ENCODE data around the gene SCN3A. TPM values are rescaled to one million over a fixed set of nuclear protein-coding genes. Genes with fewer than 3 reads are reported as not detected.
A peak's percentile ranks its signal among the peaks of the same experiment; 100 is the strongest.

The SCN3A gene
- polyA plus RNA-seq, 1 donor from 2014 or later = 0.85 TPM

DNA sequence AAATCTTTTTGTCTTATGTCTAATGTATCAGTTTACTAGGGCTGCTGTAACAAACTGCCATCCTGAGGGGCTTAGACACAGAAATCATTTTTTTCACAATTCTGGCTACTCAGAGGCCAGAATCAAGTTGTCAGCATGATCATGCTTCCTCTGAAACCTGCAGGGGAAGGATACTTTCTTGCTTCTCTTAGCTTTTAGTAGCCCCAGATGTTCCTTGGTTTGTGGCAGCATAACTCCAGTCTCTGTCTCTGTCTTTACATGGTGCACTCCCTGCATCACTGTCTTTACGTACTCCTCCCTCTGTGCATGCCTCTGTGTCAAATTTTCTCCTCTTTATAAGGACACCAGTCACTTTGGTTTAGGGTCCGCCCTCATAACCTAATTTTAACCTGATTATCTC lies 2.0 kb upstream of the SCN3A start:
- no peak overlapping the region for H3K4me3 Mint-ChIP-seq
- no peak overlapping the region for H3K27ac Mint-ChIP-seq
- peaks cover 0 to 4% (median 1%) of the 10 kb centered on the region in 3 donors for H3K9me3 Mint-ChIP-seq
- H3K27me3 Mint-ChIP-seq = peaks cover 2% of the 10 kb centered on the region
- H3K4me1 Mint-ChIP-seq = peaks cover 8 to 16% (median 11%) of the 10 kb centered on the region in 3 donors
- no peaks in the 10 kb centered on the region for H3K36me3 Mint-ChIP-seq

DNA sequence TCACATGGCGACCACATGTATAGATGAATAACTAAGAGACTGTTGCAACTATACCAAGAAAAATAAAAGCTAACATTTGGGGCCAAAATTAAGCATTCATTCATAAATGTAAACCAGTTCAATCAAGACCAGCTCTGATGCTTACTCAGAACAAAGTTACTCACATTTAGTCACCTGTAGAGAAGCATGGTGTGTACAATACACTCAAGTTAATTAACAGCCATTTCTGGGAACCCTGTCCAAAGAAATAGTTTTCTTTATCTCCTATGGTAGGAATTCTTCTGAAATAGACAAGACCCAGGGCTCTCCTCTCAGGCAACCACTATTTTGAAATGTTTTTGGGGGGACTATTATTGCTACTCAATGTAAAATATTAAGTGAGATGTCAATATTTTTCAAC lies 1.6 kb downstream of the SCN3A start:
- Mint-ChIP-seq H3K4me1 (peaks cover 11 to 19% (median 13%) of the 10 kb centered on the region in 3 donors), H3K27ac (no peak overlapping the region), H3K4me3 (no peak overlapping the region), H3K9me3 (peaks cover 0 to 4% (median 1%) of the 10 kb centered on the region in 3 donors), H3K27me3 (peaks cover 4% of the 10 kb centered on the region), H3K36me3 (no peaks in the 10 kb centered on the region)

DNA sequence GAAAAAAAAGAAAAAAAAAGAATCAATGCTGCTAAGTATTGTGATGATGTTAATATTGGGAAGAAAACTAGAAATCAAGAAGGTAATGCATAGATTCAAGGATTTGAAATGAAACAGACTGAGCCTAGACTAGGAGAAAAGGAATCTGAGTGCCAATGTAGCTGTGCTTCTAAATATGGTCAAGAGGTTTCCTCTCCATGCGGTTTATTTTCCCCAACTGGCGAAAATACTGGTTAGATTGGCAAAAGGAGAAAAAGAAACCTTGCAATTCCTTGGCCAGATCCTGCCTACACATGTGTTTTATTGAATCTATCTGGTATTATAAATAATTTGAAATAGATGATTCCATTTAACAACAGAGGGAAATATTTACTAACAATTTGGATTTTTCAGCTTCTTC lies 5.7 kb downstream of the SCN3A start:
- no peak overlapping the region for H3K27ac Mint-ChIP-seq
- H3K4me3 Mint-ChIP-seq = no peak overlapping the region
- no peaks in the 10 kb centered on the region for H3K36me3 Mint-ChIP-seq
- H3K27me3 Mint-ChIP-seq = peaks cover 6% of the 10 kb centered on the region
- no peaks in the 10 kb centered on the region for H3K9me3 Mint-ChIP-seq
- peaks cover 21 to 29% (median 25%) of the 10 kb centered on the region in 3 donors for H3K4me1 Mint-ChIP-seq

DNA sequence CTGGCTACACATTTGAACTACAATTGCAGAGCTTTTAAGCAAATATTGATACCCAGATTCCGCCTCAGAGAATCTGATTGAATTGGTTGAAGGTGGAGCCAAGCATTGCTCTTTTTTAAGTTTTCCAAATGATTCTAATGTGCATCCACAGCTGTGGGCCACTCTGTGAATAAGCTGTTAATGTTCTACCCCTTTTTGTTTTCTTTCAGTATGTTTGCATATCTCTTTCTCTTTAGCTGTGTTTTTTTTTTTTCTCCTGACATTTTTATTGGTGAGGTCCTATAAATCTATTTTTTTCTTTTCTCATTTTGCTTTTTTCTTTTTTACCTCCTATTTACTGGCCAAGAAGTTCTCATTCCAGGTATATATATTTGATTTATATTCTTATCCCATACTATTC lies 6.5 kb downstream of the SCN3A start:
- Mint-ChIP-seq H3K9me3 (peaks cover 0 to 1% (median 0%) of the 10 kb centered on the region in 3 donors), H3K27me3 (peaks cover 6% of the 10 kb centered on the region), H3K4me1 (peaks cover 25 to 33% (median 31%) of the 10 kb centered on the region in 3 donors), H3K36me3 (no peaks in the 10 kb centered on the region), H3K27ac (peak overlapping the region in 1 of 3 donors; percentile 63), H3K4me3 (peak overlapping the region in 1 of 4 donors; percentile 5)

DNA sequence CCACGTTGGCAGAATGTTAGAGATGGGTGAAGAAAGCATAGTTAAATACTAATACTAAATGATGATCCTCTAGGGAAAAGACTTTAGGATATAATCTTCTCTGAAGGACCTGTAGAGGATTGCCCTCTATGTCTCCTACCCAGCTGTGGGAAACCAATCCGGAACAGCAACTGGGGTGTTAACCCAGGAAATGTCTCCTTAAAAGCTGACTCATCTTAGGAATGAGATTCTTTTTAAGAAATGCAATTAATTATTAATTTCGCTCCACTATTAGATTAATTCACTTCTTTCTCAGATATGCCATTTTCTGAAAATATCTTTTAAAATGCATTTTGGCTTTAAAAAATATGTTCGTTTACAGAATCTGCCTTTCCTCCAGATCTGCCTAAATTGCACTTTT lies 7.4 kb downstream of the SCN3A start:
- Mint-ChIP-seq H3K27ac (no peak overlapping the region), H3K9me3 (peaks cover 0 to 1% (median 0%) of the 10 kb centered on the region in 3 donors), H3K4me1 (peaks cover 22 to 26% (median 25%) of the 10 kb centered on the region in 3 donors), H3K4me3 (no peak overlapping the region), H3K36me3 (peaks cover 1% of the 10 kb centered on the region), H3K27me3 (peaks cover 6% of the 10 kb centered on the region)

DNA sequence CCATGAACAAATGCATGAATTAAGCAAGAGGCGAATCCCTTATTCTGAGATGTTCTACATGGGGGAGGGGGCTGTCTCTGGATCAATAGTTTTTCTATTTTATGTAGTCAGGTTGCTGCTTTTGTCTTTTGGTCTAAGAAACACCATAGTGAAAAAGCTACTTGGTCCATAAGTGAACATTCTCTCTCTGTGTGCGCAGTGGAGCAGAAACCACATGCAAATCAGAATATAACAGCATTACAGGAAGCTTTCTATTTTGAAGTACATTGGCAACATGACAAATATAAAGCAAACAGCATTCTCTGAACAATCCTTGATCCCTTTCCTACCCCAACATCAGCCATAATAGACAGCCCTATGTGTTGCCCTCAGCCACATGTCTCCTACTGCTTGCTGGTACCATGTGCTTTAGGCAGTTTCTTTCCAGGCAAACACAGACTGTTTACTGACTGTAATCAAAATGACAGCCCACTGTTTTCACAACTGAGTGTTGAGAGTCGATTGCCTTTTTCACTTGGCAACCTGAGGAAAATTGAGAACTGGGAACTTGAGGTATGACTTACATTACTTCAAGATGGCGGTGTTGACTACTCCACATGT lies 10.6 kb downstream of the SCN3A start:
- peaks cover 20 to 29% (median 25%) of the 10 kb centered on the region in 3 donors for H3K4me1 Mint-ChIP-seq

DNA sequence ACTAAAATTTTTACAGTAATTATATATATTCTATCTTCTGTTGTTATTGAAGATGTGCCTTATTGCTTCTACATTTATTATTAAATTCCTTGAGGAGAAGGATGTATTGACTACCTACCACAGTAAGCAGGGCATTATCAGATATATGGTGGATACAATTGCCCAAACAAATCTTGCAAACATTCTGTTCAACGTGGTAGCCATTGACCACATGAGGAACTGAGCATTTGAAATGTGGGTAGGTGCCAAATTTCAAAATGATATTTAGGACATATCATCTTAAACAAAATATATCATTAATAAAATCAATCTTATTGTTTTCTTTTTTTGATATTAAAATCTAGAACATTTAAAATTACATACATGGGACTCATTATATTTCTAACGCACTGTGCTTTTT lies 11.1 kb downstream of the SCN3A start:
- Mint-ChIP-seq H3K4me3 (peak overlapping the region in 3 of 4 donors; percentile 12 to 70 (median 49)), H3K4me1 (peaks cover 20 to 29% (median 25%) of the 10 kb centered on the region in 3 donors), H3K27me3 (peaks cover 11% of the 10 kb centered on the region), H3K27ac (peak overlapping the region in 1 of 3 donors; percentile 8), H3K36me3 (peaks cover 3% of the 10 kb centered on the region), H3K9me3 (peaks cover 0 to 1% (median 0%) of the 10 kb centered on the region in 3 donors)

More for the DNA sequence above, 10.6 kb downstream of the SCN3A start:
- Mint-ChIP-seq H3K9me3 (peaks cover 0 to 1% (median 0%) of the 10 kb centered on the region in 3 donors), H3K27me3 (peaks cover 11% of the 10 kb centered on the region), H3K36me3 (peaks cover 3% of the 10 kb centered on the region), H3K27ac (peak overlapping the region; percentile 8 to 83 (median 80)), H3K4me3 (peak overlapping the region; percentile 1 to 70 (median 30))

DNA sequence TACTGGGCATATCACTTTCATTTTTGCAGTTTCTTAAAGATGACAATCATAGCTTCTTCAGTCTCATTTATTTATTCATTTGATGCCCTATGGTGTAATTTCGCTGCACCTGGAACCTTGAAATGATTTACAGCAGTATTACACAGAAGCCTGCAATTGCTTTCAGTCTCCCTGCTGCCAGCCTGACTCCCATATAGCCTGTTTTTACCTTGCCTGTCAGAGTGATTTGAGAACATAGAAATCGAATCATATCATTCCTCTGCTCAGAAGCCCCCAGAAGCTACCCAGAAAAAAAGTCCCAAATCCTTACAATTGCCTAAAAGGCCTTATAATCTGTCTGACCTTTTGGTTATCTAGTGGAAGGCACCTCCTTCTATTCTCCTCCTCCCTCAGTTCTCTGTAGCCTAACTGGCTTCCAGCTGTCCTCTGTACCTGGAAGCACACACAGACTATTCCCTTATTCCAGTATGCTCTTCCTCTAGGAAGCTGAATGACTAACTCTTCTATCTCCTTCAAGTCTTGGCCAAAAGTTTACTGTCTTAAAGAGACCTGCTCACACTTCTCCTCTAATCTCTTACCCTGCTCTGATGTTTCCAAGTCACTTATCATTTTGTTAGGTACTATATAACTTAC lies 12.6 kb downstream of the SCN3A start:
- Mint-ChIP-seq H3K4me1 (peaks cover 15 to 24% (median 17%) of the 10 kb centered on the region in 3 donors), H3K4me3 (no peak overlapping the region), H3K9me3 (peaks cover 0 to 1% (median 0%) of the 10 kb centered on the region in 3 donors), H3K27me3 (peaks cover 7% of the 10 kb centered on the region), H3K36me3 (peaks cover 3% of the 10 kb centered on the region), H3K27ac (no peak overlapping the region)

DNA sequence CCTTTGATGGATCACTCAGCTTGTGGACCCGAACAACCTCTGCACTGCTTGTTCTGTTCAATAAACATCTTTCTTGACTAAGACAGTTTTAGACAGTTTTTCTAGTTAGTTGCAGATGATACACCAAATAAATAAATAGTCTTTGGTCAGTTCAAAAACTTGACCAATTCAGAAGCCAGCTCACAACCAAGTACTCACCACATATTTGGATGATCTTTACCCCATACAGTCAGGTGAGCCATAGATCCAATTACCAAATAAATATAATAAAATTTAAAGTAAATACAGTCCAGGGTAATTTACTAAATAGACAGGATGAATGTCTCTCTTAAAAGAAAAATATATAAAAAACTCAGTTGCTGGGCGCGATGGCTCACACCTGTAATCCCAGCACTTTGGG lies 18.2 kb downstream of the SCN3A start:
- Mint-ChIP-seq H3K27me3 (peaks cover 2% of the 10 kb centered on the region), H3K4me3 (no peak overlapping the region), H3K27ac (no peak overlapping the region), H3K36me3 (no peaks in the 10 kb centered on the region), H3K4me1 (peaks cover 0 to 1% (median 0%) of the 10 kb centered on the region in 3 donors), H3K9me3 (no peaks in the 10 kb centered on the region)

DNA sequence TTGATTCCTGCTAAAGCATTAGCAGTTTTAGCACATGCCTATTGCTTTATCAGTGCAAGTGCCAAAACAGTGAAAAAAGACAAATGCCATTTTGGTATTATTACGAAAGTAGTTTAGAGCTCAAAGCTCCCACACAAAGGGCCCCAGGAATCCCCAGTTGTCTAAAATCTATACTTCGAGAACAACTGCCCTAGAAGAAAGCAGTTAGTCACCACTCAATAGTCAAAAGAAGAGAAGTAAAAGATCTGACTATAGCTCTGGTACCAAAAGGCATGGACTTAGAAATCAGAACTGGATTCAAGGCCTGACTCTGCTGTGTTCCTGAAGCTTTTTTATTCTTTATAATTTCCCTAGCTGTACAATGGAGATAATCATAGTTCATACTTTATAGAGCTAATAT lies 21.8 kb downstream of the SCN3A start:
- Mint-ChIP-seq H3K27me3 (no peaks in the 10 kb centered on the region), H3K27ac (no peak overlapping the region), H3K4me1 (peaks cover 0 to 1% (median 0%) of the 10 kb centered on the region in 3 donors), H3K9me3 (no peaks in the 10 kb centered on the region), H3K4me3 (no peak overlapping the region), H3K36me3 (peaks cover 1% of the 10 kb centered on the region)

DNA sequence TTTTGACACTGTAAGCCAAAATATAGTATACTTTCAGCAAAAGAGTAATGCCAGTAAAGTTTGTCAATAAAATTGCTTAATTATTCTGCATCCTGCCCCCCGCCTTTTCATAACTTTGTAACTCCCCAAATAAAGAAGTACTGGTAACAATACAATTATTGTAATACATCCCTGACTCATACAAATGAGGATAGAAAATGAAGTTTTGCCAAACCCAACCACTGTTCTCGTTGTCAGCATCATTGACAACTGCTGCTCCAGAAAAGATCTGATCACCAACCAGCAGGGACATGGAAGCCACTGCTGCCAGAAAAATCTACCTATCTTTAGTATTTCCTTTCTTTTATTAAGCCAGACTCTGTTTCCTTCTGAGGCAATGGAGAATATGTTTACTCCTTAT lies 27.1 kb downstream of the SCN3A start:
- H3K27me3 Mint-ChIP-seq = no peaks in the 10 kb centered on the region
- no peak overlapping the region for H3K27ac Mint-ChIP-seq
- H3K4me3 Mint-ChIP-seq = no peak overlapping the region
- peaks cover 0 to 3% (median 0%) of the 10 kb centered on the region in 3 donors for H3K4me1 Mint-ChIP-seq
- H3K36me3 Mint-ChIP-seq = peaks cover 1% of the 10 kb centered on the region
- peaks cover 0 to 2% (median 0%) of the 10 kb centered on the region in 3 donors for H3K9me3 Mint-ChIP-seq

DNA sequence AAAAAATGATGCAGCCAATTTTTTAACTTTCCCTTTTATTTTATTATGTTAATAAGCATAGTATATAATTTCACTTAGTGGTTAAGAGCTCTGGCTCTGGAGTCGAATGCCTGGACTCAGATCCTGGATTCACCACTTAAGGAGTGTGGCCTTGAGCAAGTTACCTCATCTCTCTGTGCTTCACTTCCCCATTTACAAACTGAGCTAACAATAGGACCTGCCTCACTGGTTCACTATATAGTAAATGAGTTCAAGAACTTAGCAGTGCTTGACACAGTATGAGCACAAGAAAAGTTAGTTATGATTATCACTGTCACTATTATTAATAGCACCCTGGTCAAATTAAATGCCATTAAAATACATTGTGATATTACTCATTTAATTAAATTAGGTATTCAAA lies 30.6 kb downstream of the SCN3A start:
- Mint-ChIP-seq H3K9me3 (peaks cover 0 to 2% (median 0%) of the 10 kb centered on the region in 3 donors), H3K4me3 (no peak overlapping the region), H3K27ac (no peak overlapping the region), H3K4me1 (peaks cover 0 to 1% (median 0%) of the 10 kb centered on the region in 3 donors), H3K36me3 (peaks cover 1% of the 10 kb centered on the region), H3K27me3 (no peaks in the 10 kb centered on the region)

DNA sequence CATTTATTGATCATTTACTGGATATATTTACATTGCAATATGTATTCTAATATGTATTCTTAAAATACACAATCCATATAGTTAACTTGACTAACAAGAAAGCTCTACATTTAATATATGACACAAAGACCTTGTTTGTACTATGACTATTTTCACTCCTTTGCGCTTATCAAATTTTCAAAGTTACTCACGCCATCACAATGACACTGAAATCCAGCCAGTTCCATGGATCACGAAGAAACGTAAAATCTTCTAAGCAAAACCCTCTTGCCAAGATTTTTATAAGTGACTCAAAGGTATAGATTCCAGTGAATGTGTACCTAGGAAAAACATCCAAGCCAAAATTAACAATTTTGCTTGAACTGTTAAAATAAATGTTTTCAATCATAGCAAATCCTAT lies 39.6 kb downstream of the SCN3A start:
- H3K4me1 Mint-ChIP-seq = peaks cover 0 to 1% (median 0%) of the 10 kb centered on the region in 3 donors
- peaks cover 2% of the 10 kb centered on the region for H3K36me3 Mint-ChIP-seq
- H3K4me3 Mint-ChIP-seq = no peak overlapping the region
- H3K27ac Mint-ChIP-seq = no peak overlapping the region
- no peaks in the 10 kb centered on the region for H3K27me3 Mint-ChIP-seq
- no peaks in the 10 kb centered on the region for H3K9me3 Mint-ChIP-seq

DNA sequence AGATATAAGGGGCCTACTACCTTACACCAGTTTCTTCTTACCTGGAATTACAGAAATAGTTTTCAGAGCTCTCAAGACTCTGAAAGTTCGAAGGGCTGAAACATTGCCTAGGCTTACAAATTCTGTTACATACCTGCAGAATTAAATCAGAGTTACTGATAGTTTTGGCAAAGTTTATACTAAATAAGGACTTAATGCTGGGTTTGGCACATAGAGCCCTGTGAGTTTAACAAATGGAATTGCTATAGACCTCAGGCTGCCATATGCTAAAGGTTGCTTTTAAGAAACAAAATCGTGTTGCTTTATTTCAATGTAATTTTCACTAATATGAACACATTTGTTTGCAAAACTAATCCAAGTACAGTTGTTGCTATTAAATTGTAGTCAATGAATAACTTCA lies 40.1 kb downstream of the SCN3A start:
- H3K27me3 Mint-ChIP-seq = no peaks in the 10 kb centered on the region
- H3K36me3 Mint-ChIP-seq = peaks cover 2% of the 10 kb centered on the region
- peaks cover 0 to 1% (median 0%) of the 10 kb centered on the region in 3 donors for H3K4me1 Mint-ChIP-seq
- H3K27ac Mint-ChIP-seq = no peak overlapping the region
- no peak overlapping the region for H3K4me3 Mint-ChIP-seq
- no peaks in the 10 kb centered on the region for H3K9me3 Mint-ChIP-seq

DNA sequence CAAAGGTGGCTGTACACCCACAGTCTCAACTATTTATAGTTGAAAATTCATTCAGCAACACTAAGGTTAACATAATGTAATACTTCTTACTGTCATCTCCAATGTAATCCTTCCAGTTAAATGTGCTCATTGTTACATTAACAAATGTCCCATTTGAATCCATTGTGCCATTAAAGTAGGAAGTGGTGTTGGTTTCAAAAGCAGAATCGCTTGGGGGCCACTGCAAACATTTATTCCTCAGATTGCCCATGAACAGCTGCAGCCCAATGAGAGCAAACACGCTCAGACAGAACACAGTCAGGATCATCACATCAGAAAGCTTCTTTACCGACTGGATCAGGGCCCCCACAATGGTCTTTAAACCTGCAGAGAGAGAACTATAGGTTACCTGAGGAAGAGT lies 41.4 kb downstream of the SCN3A start:
- H3K4me3 Mint-ChIP-seq = no peak overlapping the region
- peaks cover 2% of the 10 kb centered on the region for H3K36me3 Mint-ChIP-seq
- no peak overlapping the region for H3K27ac Mint-ChIP-seq
- H3K27me3 Mint-ChIP-seq = no peaks in the 10 kb centered on the region
- H3K9me3 Mint-ChIP-seq = no peaks in the 10 kb centered on the region
- H3K4me1 Mint-ChIP-seq = peaks cover 0 to 1% (median 0%) of the 10 kb centered on the region in 3 donors
